Renal cortical epithelial cell (primary cell): ENCODE results near the gene CDH4. TPM values are rescaled to one million over a fixed set of nuclear protein-coding genes. Genes with fewer than 3 reads are reported as not detected.

Experiments used
- DNase-seq: peaks from one replicate; pipeline ENCODE4 v3.0.0-alpha.2; 2011; ENCODE audit warnings: low read depth
- total RNA-seq: library from RNA; depleted of rRNA; stranded (reverse); fragments of >200 nt; gene quantifications from 2 replicates; pipeline ENCODE4 v1.2.3, GENCODE V29; 2014

Gene CDH4
- total RNA-seq, 1 donor from 2014 or later: 6.4 TPM

DNA sequence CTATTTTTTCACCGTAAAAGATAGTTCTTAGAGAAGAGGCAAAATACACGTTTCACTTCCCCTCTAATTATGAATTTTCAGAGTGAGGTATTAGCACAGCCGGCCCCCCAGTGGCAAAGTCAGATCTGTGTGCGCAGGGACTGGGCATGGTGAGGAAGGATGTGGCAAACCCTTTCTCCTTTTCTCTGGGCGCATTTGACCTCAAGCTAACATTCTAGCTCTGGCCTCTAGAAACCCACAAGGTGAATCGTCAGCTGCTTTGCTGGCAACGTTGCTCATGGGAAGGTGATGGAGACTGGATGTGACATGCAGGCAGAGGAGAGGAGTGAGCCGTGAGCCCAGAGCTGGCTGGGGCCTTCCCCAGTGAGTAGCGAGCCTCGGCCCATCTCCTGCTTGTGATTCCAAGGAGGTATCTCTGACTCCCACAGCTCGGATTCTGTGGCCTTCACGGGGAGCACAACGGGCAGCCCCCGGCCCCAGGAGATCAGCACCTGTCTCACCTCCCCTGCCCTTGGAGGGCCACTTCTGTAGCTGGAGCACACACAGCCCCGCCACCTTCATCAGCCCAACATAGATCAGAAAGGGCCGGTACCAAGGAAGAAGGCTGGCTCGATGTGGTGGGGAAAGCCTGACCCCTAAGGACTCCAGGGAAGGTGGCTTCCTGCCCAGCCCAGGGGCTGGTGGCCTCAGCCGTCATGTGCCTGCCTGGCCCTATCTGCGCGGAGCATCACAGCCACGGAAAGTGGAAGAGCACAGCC is 660.8 kb downstream of the CDH4 start:
- no peak for DNase-seq

DNA sequence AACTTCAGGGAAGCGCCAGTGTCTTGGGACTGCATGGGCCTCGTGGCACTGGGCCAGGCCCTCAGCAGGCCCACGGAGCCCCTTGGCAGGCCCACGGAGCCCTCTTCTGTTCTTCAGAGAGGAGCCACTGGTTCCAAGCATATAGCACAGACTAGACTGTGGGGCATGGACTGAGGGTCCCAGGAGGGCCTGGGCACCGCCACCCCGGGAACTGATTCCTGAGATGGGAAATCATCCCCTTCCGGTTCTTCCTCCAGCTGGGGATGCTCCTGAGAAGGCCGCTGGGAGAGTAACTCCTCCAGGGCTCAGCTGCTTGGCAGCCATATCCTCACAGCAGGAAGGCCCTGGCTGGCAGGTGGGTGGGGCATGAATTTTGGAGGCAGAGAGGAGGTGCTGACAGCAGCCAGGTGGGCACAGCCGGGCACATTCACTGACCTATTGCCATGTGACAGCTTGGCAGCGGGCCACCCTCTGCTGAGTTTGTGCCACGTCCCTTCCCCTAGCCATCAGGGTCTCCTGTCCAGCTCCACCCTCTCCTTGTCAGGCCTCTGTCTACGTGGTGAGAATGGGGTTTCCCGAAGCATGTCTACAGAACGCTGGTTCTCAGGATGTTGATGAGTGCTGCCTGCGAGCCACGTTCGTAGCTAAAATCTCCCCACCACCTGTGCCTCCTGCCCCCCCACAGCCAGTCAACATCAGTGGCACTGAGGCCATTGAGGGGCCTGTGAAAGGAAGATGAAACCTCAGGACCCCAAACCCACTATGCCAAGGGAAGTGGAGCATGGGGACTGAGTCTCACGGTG is 661.6 kb downstream of the CDH4 start:
- no peak for DNase-seq

DNA sequence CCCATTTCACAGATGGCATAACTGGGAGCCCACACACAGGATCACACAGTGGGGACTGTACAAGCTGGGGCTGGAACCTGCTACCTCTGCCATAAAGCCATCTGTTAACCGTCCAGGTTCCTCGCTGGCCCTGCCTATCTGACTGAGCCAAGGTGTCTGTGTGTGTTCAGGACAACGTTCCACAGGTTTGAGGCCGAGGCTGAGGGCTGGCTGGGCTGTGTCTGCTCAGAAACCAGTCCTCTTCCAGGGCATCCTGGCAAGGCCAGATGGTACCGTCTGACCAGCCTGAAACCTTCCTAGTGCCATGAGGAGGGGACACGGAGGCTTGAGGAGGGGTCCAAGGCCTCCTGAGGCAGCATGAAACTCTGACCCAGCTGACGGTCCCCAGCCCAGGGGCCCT is 663.0 kb downstream of the CDH4 start:
- DNase-seq: no peak

GRCh38 chr20:61916318-61916891 is 664.3 kb downstream of the CDH4 start:
- no peak for DNase-seq

- DNase-seq: no peak
Observed at GRCh38 chr20:61917474-61918145, 665.5 kb downstream of the CDH4 start.

DNA sequence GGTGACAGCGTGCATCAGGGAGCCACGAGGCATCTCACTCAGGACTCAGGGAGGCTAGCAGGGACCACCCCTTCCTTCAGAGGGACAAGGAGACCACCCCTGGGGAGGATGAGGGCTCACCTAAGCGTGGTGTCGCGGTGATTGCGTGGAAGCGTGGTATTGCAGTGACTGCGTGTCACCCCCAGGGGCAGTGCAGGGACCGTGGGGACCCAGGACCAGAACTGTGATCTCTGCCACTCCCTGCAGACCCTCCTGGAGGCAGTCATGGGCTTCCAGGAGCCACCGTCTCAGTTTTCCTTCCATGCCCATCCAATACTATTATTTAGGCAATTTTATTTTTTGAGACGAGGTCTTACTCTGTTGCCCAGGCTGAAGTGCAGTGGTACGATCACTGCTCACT is 666.5 kb downstream of the CDH4 start:
- DNase-seq: no peak

DNA sequence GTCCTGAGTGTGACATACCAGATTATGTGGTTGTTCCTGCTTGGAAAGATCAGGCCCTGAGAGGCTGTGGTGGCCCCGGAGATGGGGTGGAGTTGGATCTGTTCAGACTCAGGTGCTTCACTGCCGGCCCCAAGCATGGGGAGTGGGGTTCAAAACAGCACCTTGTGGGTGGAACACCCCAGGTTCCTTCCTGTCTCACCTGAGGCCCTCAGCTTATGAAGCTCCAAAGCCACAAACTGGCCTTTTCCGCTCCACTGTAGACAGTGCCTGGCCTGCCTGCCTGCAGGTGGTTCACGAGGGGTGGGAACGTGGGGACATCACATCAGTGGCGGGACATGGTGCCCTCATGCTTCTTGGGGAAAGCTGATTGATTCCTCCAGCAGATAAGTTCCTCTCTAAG is 667.2 kb downstream of the CDH4 start:
- DNase-seq: no peak

DNA sequence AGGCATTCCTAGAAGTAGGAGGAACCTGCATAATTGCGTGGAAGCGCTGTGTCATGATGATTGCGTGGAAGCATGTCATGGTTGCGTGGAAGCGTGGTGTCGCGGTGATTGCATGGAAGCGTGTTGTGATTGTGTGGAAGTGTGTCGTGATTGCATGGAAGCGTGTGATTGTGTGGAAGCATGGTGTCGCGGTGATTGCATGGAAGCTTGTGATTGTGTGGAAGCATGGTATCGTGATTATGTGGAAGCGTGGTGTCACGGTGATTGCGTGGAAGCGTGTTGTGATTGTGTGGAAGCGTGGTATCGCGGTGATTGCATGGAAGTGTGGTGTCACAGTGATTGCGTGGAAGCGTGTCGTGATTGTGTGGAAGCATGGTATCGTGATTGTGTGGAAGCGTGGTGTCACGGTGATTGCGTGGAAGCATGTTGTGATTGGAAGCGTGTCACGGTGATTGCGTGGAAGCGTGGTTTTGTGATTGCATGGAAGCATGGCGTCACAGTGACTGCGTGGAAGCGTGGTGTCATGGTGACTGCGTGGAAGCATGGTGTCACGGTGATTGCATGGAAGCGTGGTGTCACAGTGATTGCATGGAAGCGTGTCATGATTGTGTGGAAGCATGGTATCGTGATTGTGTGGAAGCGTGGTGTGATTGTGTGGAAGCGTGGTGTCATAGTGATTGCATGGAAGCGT is 667.8 kb downstream of the CDH4 start:
- DNase-seq: no peak

DNA sequence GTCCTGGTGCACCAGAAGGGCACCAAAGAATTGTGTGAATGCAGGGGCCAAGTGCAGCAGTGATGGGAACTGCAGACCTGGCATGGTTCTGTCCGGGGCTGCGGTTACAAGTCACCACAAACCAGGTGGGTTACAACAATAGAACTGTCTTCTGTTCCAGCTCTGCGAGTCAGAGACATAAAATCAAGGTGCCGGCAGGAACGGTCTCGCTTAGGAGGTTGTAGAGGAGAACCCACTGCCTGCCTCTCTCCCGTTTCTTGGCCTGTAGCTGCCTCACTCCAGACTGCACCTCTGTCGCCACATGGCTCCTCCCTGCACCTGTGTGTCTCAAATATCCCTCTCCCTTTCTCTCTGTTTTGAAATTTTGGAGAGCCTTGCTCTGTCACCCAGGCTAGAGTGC is 670.4 kb downstream of the CDH4 start:
- DNase-seq: no peak

DNA sequence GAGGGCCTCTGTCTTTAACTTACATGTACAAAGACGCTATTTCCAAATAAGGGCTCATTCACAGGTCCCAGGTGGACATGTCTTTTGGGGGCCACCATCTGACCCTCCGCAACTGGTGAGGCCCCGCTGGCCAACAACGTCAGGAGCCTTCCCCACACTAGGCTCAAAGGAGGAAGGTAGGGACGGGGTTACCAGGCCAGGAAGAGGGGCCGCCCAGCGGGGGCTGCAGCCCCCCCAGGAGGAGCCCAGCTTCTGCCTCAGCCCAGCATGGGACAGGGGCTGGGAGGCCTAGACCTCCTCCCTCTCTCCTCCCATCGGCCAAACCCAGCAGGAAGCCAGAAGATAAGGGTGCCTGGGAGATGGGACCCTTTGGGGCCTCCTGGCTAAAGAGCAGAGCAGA is 670.9 kb downstream of the CDH4 start:
- DNase-seq: no peak

DNA sequence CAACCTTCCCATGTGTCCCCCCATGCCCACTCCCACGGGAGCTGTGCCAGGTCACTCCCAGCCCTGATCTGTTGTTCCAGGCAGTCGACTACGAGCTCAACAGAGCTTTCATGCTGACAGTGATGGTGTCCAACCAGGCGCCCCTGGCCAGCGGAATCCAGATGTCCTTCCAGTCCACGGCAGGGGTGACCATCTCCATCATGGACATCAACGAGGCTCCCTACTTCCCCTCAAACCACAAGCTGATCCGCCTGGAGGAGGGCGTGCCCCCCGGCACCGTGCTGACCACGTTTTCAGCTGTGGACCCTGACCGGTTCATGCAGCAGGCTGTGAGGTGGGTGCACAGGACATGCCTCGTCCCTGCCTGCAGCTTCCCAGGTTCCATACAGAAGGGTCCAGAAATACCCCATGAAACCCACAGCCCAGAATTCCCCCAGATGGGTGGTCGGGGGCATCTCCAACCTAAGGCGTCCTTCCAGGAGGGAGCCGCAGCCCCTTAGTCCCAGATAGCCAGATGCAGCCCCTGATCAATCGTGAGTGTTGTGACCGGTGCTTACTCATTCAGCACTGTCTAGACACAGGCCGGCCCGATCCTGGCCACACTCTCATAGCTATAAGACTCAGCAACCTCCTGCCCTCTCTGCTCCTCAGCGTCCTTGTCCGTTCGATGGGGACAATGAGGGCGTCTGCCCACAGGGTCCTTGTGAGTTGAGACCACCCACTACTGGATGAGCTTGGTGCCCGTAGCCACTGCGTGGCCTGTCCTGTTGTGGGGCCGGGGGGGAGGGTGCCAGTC is 671.5 kb downstream of the CDH4 start:
- no peak for DNase-seq

GRCh38 chr20:61924211-61924857 is 672.3 kb downstream of the CDH4 start:
- no peak for DNase-seq

- no peak for DNase-seq
Observed at GRCh38 chr20:61924858-61925554, 672.9 kb downstream of the CDH4 start.

GRCh38 chr20:61925555-61926252 is 673.6 kb downstream of the CDH4 start:
- no peak for DNase-seq

- DNase-seq: no peak
Observed at GRCh38 chr20:61926253-61926613, 674.2 kb downstream of the CDH4 start.

GRCh38 chr20:61926796-61927192 is 674.7 kb downstream of the CDH4 start:
- no peak for DNase-seq

- no peak for DNase-seq
Observed at GRCh38 chr20:61927193-61927825, 675.2 kb downstream of the CDH4 start.

- no peak for DNase-seq
Observed at GRCh38 chr20:61927826-61928541, 675.9 kb downstream of the CDH4 start.
